WTC11 (cell line): ENCODE measurements around the gene ANKRD13C. TPM values are rescaled to one million over a fixed set of nuclear protein-coding genes. Genes with fewer than 3 reads are reported as not detected.

Experiments used
- ATAC-seq: fragments of 200-7000 bp; cut with Tn5 transposase; 2 replicates; pipeline ENCODE4 v1.10.0; 2021; ENCODE audit warnings: mild to moderate bottlenecking, moderate library complexity
- CTCF ChIA-PET: fragments of 300-600 bp; sonication (Branson Sonifier 250); formaldehyde crosslinking; loops from one replicate; lab custom pipeline; 2021; ENCODE audit warnings: antibody characterized with exemption; lab: Charles Lee
- POLR2A ChIA-PET: fragments of 350-600 bp; sonication (Branson Sonifier 250); formaldehyde crosslinking; loops from one replicate; lab custom pipeline; 2021; ENCODE audit warnings: antibody characterized with exemption; lab: Charles Lee
- DNase-seq: peaks from one replicate; pipeline ENCODE4 v3.0.0; 2021; ENCODE audit warnings: low spot score
- H3K27ac Mint-ChIP-seq: 2 replicates; pipeline ENCODE4 v1.8.0; 2021; ENCODE audit warnings: mixed read lengths
- H3K27me3 Mint-ChIP-seq: 2 replicates; pipeline ENCODE4 v1.8.0; 2021; ENCODE audit warnings: low read depth, mild to moderate bottlenecking, moderate library complexity, mixed read lengths
- H3K36me3 Mint-ChIP-seq: 2 replicates; pipeline ENCODE4 v1.8.0; 2021; ENCODE audit warnings: mixed read lengths
- H3K4me1 Mint-ChIP-seq: 2 replicates; pipeline ENCODE4 v1.8.0; 2022; ENCODE audit warnings: mixed read lengths
- H3K4me3 Mint-ChIP-seq: 2 replicates; pipeline ENCODE4 v1.8.0; 2021; ENCODE audit warnings: mild to moderate bottlenecking, moderate library complexity, mixed read lengths
- H3K9me3 Mint-ChIP-seq: 2 replicates; pipeline ENCODE4 v1.8.0; 2021; ENCODE audit warnings: mixed read lengths
- CBFB ChIP-seq: sonication (generic); formaldehyde crosslinking; IDR thresholded peaks from 2 replicates; pipeline ENCODE4 v1.8.1; 2022; ENCODE audit warnings: mild to moderate bottlenecking, low read depth, missing genetic modification reagents
- CTCF ChIP-seq: fragments of 200-600 bp; IDR thresholded peaks from 2 replicates; pipeline ENCODE4 v1.8.0; 2022; ENCODE audit warnings: antibody characterized with exemption
- E2F1 ChIP-seq: sonication (generic); formaldehyde crosslinking; IDR thresholded peaks from 2 replicates; pipeline ENCODE4 v1.8.0; 2022; ENCODE audit warnings: mild to moderate bottlenecking, missing genetic modification reagents
- EMX1 ChIP-seq: fragments of 250-450 bp; sonication (Bioruptor Pico); IDR thresholded peaks from 2 replicates; pipeline ENCODE4 v1.8.0; 2021; ENCODE audit warnings: mild to moderate bottlenecking
- FOXP1 ChIP-seq: sonication (generic); formaldehyde crosslinking; IDR thresholded peaks from 2 replicates; pipeline ENCODE4 v1.8.0; 2022; ENCODE audit warnings: missing genetic modification reagents, mild to moderate bottlenecking, moderate library complexity, borderline replicate concordance
- GABPB1 ChIP-seq: sonication (generic); formaldehyde crosslinking; IDR thresholded peaks from 2 replicates; pipeline ENCODE4 v1.8.1; 2023; ENCODE audit warnings: mild to moderate bottlenecking, missing genetic modification reagents
- HMGA2 ChIP-seq: fragments of 250-450 bp; sonication (Bioruptor Pico); IDR thresholded peaks from 2 replicates; pipeline ENCODE4 v1.4.0; 2021; ENCODE audit warnings: mild to moderate bottlenecking, moderate library complexity
- IRF2 ChIP-seq: sonication (generic); formaldehyde crosslinking; IDR thresholded peaks from 2 replicates; pipeline ENCODE4 v1.8.0; 2022; ENCODE audit warnings: low read depth, missing genetic modification reagents, borderline replicate concordance
- MAX ChIP-seq: sonication (generic); formaldehyde crosslinking; IDR thresholded peaks from 2 replicates; pipeline ENCODE4 v1.8.0; 2022; ENCODE audit warnings: mild to moderate bottlenecking, missing genetic modification reagents
- MLX ChIP-seq: sonication (generic); formaldehyde crosslinking; IDR thresholded peaks from 2 replicates; pipeline ENCODE4 v1.8.1; 2023; ENCODE audit warnings: mild to moderate bottlenecking, missing genetic modification reagents, moderate library complexity
- MXD4 ChIP-seq: fragments of 250-450 bp; sonication (Bioruptor Pico); IDR thresholded peaks from 2 replicates; pipeline ENCODE4 v1.8.0; 2021; ENCODE audit warnings: mild to moderate bottlenecking, moderate library complexity, borderline replicate concordance
- MYBL2 ChIP-seq: sonication (generic); formaldehyde crosslinking; IDR thresholded peaks from 2 replicates; pipeline ENCODE4 v1.8.1; 2023; ENCODE audit warnings: mild to moderate bottlenecking, moderate library complexity, missing genetic modification reagents
- NFATC4 ChIP-seq: fragments of 250-450 bp; sonication (Bioruptor Pico); IDR thresholded peaks from 2 replicates; pipeline ENCODE4 v1.9.0; 2021; ENCODE audit warnings: mild to moderate bottlenecking
- NFYB ChIP-seq: sonication (generic); formaldehyde crosslinking; conservative IDR thresholded peaks from 2 replicates; pipeline ENCODE4 v1.8.0; 2022; ENCODE audit warnings: low read depth, missing genetic modification reagents
- NR1H2 ChIP-seq: sonication (generic); formaldehyde crosslinking; IDR thresholded peaks from 2 replicates; pipeline ENCODE4 v1.9.0; 2021; ENCODE audit warnings: mild to moderate bottlenecking, moderate library complexity, missing genetic modification reagents
- NR2C2 ChIP-seq: sonication (generic); formaldehyde crosslinking; IDR thresholded peaks from 2 replicates; pipeline ENCODE4 v1.8.0; 2022; ENCODE audit warnings: mild to moderate bottlenecking, missing genetic modification reagents
- OVOL2 ChIP-seq: fragments of 250-450 bp; sonication (Bioruptor Pico); IDR thresholded peaks from 2 replicates; pipeline ENCODE4 v1.9.0; 2021; ENCODE audit warnings: mild to moderate bottlenecking, borderline replicate concordance
- RELA ChIP-seq: sonication (generic); formaldehyde crosslinking; IDR thresholded peaks from 2 replicates; pipeline ENCODE4 v1.8.1; 2022; ENCODE audit warnings: missing genetic modification reagents, mild to moderate bottlenecking, borderline replicate concordance
- RORB ChIP-seq: fragments of 250-450 bp; sonication (Bioruptor Pico); IDR thresholded peaks from 2 replicates; pipeline ENCODE4 v1.9.0; 2021; ENCODE audit warnings: mild to moderate bottlenecking
- SMAD3 ChIP-seq: sonication (generic); formaldehyde crosslinking; IDR thresholded peaks from 2 replicates; pipeline ENCODE4 v1.8.0; 2022; ENCODE audit warnings: missing genetic modification reagents, mild to moderate bottlenecking, borderline replicate concordance
- TEAD4 ChIP-seq: sonication (generic); formaldehyde crosslinking; IDR thresholded peaks from 2 replicates; pipeline ENCODE4 v1.8.0; 2022; ENCODE audit warnings: mild to moderate bottlenecking, missing genetic modification reagents
- TP53 ChIP-seq: sonication (generic); formaldehyde crosslinking; IDR thresholded peaks from 2 replicates; pipeline ENCODE4 v1.8.1; 2023; ENCODE audit warnings: mild to moderate bottlenecking, missing genetic modification reagents
- ZNF219 ChIP-seq: sonication (generic); formaldehyde crosslinking; IDR thresholded peaks from 2 replicates; pipeline ENCODE4 v1.8.0; 2023; ENCODE audit warnings: missing genetic modification reagents, mild to moderate bottlenecking, borderline replicate concordance
- ZNF423 ChIP-seq: fragments of 250-450 bp; sonication (Bioruptor Pico); IDR thresholded peaks from 2 replicates; pipeline ENCODE4 v2.1.2; 2022; ENCODE audit warnings: mild to moderate bottlenecking, moderate library complexity
- total RNA-seq: library from RNA; stranded (reverse); gene quantifications from 3 replicates; pipeline ENCODE4 v1.2.3, GENCODE V29; 2021
- TF ChIP-seq, protein P1 (sequence below): fragments of 250-450 bp; sonication (Bioruptor Pico); IDR thresholded peaks from 2 replicates; pipeline ENCODE4 v1.9.0; 2021; ENCODE audit warnings: mild to moderate bottlenecking
- TF ChIP-seq, protein P2 (sequence below): sonication (generic); formaldehyde crosslinking; IDR thresholded peaks from 2 replicates; pipeline ENCODE4 v1.8.1; 2022; ENCODE audit warnings: mild to moderate bottlenecking, moderate library complexity, missing genetic modification reagents
- TF ChIP-seq, protein P3 (sequence below): sonication (generic); formaldehyde crosslinking; IDR thresholded peaks from 2 replicates; pipeline ENCODE4 v1.8.1; 2022; ENCODE audit warnings: mild to moderate bottlenecking, missing genetic modification reagents, moderate library complexity, borderline replicate concordance

ANKRD13C gene
- total RNA-seq, 1 experiment from 2014 or later: 22.5 TPM

DNA sequence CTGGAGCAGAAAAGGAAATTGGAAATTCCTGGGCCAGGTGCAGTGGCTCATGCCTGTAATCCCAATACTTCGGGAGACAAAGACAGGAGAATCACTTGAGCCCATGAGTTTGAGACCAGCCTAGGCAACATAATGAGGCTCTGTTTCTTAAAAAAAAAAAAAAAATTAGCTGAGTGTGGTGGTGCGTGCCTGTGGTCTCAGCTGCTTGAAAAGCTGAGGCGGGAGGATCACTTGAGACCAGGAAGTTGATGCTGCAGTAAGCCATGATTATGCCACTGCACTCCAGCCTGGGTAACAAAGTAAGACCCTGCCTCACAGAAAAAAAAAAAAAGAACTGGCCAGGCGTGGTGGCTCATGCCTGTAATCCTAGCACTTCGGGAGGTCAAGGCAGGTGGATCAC lies 76.6 kb downstream of the ANKRD13C start (continued):
- TF ChIP-seq ZNF219 (no peak), RELA (CRISPR knock-in tag) (no peak), HMGA2 (CRISPR knock-in tag) (no peak), EMX1 (CRISPR knock-in tag) (no peak), E2F1 (no peak), IRF2 (CRISPR knock-in tag) (no peak)

DNA sequence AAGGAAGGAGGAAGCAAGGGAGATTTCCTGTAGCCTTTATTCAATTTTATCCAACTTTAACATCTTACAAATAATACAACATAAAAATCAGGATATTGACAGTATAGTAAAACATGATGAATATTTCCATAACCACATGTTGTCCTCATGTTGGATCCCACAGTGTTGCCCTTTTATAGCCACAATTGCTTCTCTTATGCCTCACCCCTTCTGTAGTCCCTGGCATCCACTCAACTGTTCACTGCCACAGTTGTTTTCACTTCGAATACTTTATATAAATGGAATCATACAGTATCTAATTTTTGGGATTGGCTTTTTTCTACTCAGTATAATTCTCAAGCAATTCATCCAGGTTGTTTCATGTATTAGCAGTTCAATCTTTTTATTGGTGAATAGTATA lies 88.6 kb downstream of the ANKRD13C start:
- CTCF ChIA-PET: no interaction called here
- Mint-ChIP-seq H3K9me3 (no peaks in the 10 kb centered on the region), H3K4me3 (no peak overlapping the region), H3K36me3 (peaks cover 20% of the 10 kb centered on the region), H3K4me1 (no peaks in the 10 kb centered on the region), H3K27ac (no peak overlapping the region), H3K27me3 (no peaks in the 10 kb centered on the region)
- POLR2A ChIA-PET: no interaction called here
- ATAC-seq: no peak
- TF ChIP-seq CBFB (no peak), MLX (CRISPR knock-in tag) (no peak), NR1H2 (CRISPR knock-in tag) (no peak), RORB (CRISPR knock-in tag) (no peak)
- TF ChIP-seq, protein P1, sequence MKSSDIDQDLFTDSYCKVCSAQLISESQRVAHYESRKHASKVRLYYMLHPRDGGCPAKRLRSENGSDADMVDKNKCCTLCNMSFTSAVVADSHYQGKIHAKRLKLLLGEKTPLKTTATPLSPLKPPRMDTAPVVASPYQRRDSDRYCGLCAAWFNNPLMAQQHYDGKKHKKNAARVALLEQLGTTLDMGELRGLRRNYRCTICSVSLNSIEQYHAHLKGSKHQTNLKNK (CRISPR knock-in tag): no peak
- TF ChIP-seq, protein P2, sequence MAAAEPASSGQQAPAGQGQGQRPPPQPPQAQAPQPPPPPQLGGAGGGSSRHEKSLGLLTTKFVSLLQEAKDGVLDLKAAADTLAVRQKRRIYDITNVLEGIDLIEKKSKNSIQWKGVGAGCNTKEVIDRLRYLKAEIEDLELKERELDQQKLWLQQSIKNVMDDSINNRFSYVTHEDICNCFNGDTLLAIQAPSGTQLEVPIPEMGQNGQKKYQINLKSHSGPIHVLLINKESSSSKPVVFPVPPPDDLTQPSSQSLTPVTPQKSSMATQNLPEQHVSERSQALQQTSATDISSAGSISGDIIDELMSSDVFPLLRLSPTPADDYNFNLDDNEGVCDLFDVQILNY (CRISPR knock-in tag): no peak
- no peak for DNase-seq

DNA sequence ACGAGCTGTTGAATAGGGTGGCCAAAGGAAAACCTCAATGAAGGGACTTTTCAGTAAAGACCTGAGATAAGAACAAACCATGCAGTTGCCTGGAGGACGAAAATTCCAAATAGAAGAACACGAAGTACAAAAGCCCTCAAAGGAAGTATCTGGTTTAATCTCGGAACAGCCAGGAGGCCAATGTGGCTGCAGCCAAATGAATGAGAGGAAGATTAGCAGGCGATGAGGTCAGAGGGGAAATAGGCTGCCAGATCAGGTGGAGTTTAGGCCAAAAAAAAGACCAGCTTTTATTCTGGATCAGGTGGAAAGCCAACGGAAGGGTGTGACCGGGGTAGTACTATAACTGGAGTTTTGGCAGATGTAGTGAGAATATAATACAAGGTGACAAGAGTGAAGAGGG lies 89.7 kb downstream of the ANKRD13C start:
- DNase-seq (no peak), ATAC-seq (no peak)
- TF ChIP-seq TEAD4 (CRISPR knock-in tag) (no peak), GABPB1 (CRISPR knock-in tag) (no peak), NFYB (CRISPR knock-in tag) (no peak), MXD4 (CRISPR knock-in tag) (no peak), TP53 (CRISPR knock-in tag) (no peak), NFATC4 (no peak), OVOL2 (no peak)
- Mint-ChIP-seq H3K36me3 (peaks cover 20% of the 10 kb centered on the region), H3K27ac (no peak overlapping the region; the same call in 1 of the 2 replicates), H3K9me3 (no peaks in the 10 kb centered on the region), H3K27me3 (no peaks in the 10 kb centered on the region), H3K4me3 (no peak overlapping the region), H3K4me1 (no peaks in the 10 kb centered on the region)
- ChIA-PET CTCF (no interaction called here), POLR2A (no interaction called here)

DNA sequence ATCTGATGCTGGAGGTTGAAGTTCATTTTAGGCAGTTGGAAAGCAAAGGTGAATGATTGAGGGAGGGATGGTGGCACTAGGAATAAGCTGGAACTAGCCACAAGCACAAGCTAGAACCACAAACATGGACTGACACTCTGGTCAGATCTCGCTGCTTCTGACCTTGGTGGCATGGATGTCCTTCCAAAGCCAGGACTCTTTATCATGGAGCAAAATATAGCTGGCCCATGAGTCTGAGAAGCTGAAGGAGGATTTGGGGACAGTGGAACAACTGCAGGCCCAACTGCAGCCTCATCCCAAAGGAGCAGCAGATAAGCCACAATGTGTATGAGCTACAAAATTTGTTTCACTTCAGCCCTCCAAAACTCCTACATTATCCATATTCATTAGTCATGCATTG lies 97.9 kb downstream of the ANKRD13C start:
- DNase-seq: no peak
- H3K27ac Mint-ChIP-seq: peak overlapping the region; percentile 19
- POLR2A ChIA-PET: interaction anchor here (2.1 kb wide), 1 partner anchor 154 kb away, joined by 9 read pairs; the partner anchor contains the start of gene CTH
- no peak for TF ChIP-seq CTCF
- TF ChIP-seq MAX (CRISPR knock-in tag): no peak
- no peak for TF ChIP-seq FOXP1 (CRISPR knock-in tag)
- TF ChIP-seq SMAD3 (CRISPR knock-in tag): no peak
- TF ChIP-seq, protein P3, sequence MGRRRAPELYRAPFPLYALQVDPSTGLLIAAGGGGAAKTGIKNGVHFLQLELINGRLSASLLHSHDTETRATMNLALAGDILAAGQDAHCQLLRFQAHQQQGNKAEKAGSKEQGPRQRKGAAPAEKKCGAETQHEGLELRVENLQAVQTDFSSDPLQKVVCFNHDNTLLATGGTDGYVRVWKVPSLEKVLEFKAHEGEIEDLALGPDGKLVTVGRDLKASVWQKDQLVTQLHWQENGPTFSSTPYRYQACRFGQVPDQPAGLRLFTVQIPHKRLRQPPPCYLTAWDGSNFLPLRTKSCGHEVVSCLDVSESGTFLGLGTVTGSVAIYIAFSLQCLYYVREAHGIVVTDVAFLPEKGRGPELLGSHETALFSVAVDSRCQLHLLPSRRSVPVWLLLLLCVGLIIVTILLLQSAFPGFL (CRISPR knock-in tag): no peak
- TF ChIP-seq ZNF423 (CRISPR knock-in tag): no peak
- TF ChIP-seq NR2C2: no peak
- no peak for TF ChIP-seq MYBL2

More for the DNA sequence above, 97.9 kb downstream of the ANKRD13C start:
- no peak for ATAC-seq
- H3K4me1 Mint-ChIP-seq: no peaks in the 10 kb centered on the region
- CTCF ChIA-PET: no interaction called here
- H3K36me3 Mint-ChIP-seq: peaks cover 7% of the 10 kb centered on the region
- no peaks in the 10 kb centered on the region for H3K27me3 Mint-ChIP-seq
- H3K9me3 Mint-ChIP-seq: no peaks in the 10 kb centered on the region
- no peak overlapping the region for H3K4me3 Mint-ChIP-seq
